B cell (primary cell): ENCODE data around the gene EZH2.

ENCODE experiments used
- CTCF ChIP-seq: fragments of 200-600 bp; IDR thresholded peaks from one replicate; pipeline ENCODE4 v1.8.0; 2022; ENCODE audit warnings: antibody characterized with exemption, mild to moderate bottlenecking
- EZH2 ChIP-seq: IDR thresholded peaks from 2 replicates; pipeline ENCODE4 v1.6.1; 2012; ENCODE audit warnings: borderline replicate concordance, low read depth, mild to moderate bottlenecking, moderate library complexity, low read length; ENCODE audit not compliant: insufficient read depth, poor library complexity, severe bottlenecking

DNA sequence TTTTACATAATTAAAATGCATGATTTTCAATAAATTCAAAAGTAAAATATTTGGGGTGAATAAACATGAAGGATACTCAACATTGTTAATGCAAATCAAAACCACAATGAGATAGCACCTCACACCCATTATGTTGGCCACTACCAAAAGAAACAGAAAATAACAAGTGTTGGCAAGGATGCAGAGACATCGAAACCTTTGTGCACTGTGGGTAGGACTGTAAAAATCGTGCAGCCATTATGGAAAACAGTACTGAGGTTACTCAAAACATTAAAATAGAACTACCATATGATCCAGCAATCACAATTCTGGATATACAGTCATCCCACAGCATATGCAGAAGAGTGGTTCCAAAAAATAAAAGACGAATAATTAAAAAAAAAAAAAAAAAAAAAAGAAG lies 13.1 kb downstream of the EZH2 start:
- TF ChIP-seq CTCF, result no peak
- TF ChIP-seq EZH2, result no peak
